Measurements from ENCODE around the gene ULBP1. TPM values are rescaled to one million over a fixed set of nuclear protein-coding genes. Genes with fewer than 3 reads are reported as not detected.
A peak's percentile ranks its signal among the peaks of the same experiment; 100 is the strongest.
"Not testable (repeated sequence)": the region's sequence is repeated elsewhere in the genome, so short reads cannot be mapped to it uniquely, and the experiment has no call there.

ULBP1 gene
- 1 to 10 TPM; 2.6 to 2.8 TPM for total RNA-seq

- peak within 1 kb of the TSS; percentile 78 for H3K27ac Mint-ChIP-seq
- peaks cover 19% of the 10 kb centered on the region for H3K4me1 Mint-ChIP-seq (ENCODE audit: low read depth)
- no peaks in the 10 kb centered on the region for H3K9me3 Mint-ChIP-seq
- CTCF ChIA-PET = interaction anchor here (0.5 kb wide), 1 partner anchor 938 kb away, joined by 5 read pairs; no protein-coding TSS in a partner anchor
- peak; percentile 93 for DNase-seq
- intact Hi-C loops (cut with micrococcal nuclease) = loop anchor here (1.0 kb wide), 6 partner anchors 22 to 217 kb away; partner anchors contain the start of gene NUP43
- H3K36me3 Mint-ChIP-seq (ENCODE audit: low read depth) = peaks cover 5% of the 10 kb centered on the region
- H3K4me3 Mint-ChIP-seq = peak within 1 kb of the TSS; percentile 90
- H3K27me3 Mint-ChIP-seq (ENCODE audit: low read depth) = peaks cover 63% of the 10 kb centered on the region
These were observed at the start of gene ULBP1 for GRCh38 chr6:149963462-149964307. TSS of gene ULBP1 (plus strand) at chr6:149963943. CDS start at chr6:149964050, 107 bp downstream.

- H3K36me3 Mint-ChIP-seq (ENCODE audit: low read depth) = no peaks in the 10 kb centered on the region
- no peak overlapping the region for H3K4me3 Mint-ChIP-seq
- CTCF ChIA-PET = no interaction called here
- no peak overlapping the region for H3K27ac Mint-ChIP-seq
- no peaks in the 10 kb centered on the region for H3K4me1 Mint-ChIP-seq (ENCODE audit: low read depth)
- no peak for DNase-seq
- intact Hi-C loops (cut with micrococcal nuclease) = no loop called here
- H3K27me3 Mint-ChIP-seq (ENCODE audit: low read depth) = peaks cover 8% of the 10 kb centered on the region
- no peaks in the 10 kb centered on the region for H3K9me3 Mint-ChIP-seq
These were observed 47.5 kb upstream of the ULBP1 start for GRCh38 chr6:149915970-149916865.

- no peak for DNase-seq
- no peak overlapping the region for H3K4me3 Mint-ChIP-seq
- peaks cover 18% of the 10 kb centered on the region for H3K27me3 Mint-ChIP-seq (ENCODE audit: low read depth)
- H3K27ac Mint-ChIP-seq = no peak overlapping the region
- peaks cover 2% of the 10 kb centered on the region for H3K4me1 Mint-ChIP-seq (ENCODE audit: low read depth)
- CTCF ChIA-PET = no interaction called here
- H3K36me3 Mint-ChIP-seq (ENCODE audit: low read depth) = no peaks in the 10 kb centered on the region
- intact Hi-C loops (cut with micrococcal nuclease) = no loop called here
- no peaks in the 10 kb centered on the region for H3K9me3 Mint-ChIP-seq
These were observed 46.1 kb upstream of the ULBP1 start for GRCh38 chr6:149917679-149918078.

- no peak overlapping the region for H3K4me3 Mint-ChIP-seq
- H3K27me3 Mint-ChIP-seq (ENCODE audit: low read depth) = peaks cover 24% of the 10 kb centered on the region
- CTCF ChIA-PET = interaction anchor here (0.6 kb wide), 1 partner anchor 14 kb away, joined by 6 read pairs; no protein-coding TSS in a partner anchor
- H3K36me3 Mint-ChIP-seq (ENCODE audit: low read depth) = no peaks in the 10 kb centered on the region
- DNase-seq = no peak
- peaks cover 8% of the 10 kb centered on the region for H3K4me1 Mint-ChIP-seq (ENCODE audit: low read depth)
- H3K27ac Mint-ChIP-seq = no peak overlapping the region
- intact Hi-C loops (cut with micrococcal nuclease) = no loop called here
- no peaks in the 10 kb centered on the region for H3K9me3 Mint-ChIP-seq
These were observed 45.4 kb upstream of the ULBP1 start for GRCh38 chr6:149918151-149918905.

GRCh38 chr6:149919126-149919833, 44.5 kb upstream of the ULBP1 start:
- H3K4me3 Mint-ChIP-seq; CTCF ChIA-PET; H3K27ac Mint-ChIP-seq; H3K9me3 Mint-ChIP-seq; DNase-seq; H3K36me3 Mint-ChIP-seq (ENCODE audit: low read depth); intact Hi-C loops (cut with micrococcal nuclease); H3K4me1 Mint-ChIP-seq (ENCODE audit: low read depth): not testable (repeated sequence)
- peaks cover 31% of the 10 kb centered on the region for H3K27me3 Mint-ChIP-seq (ENCODE audit: low read depth)

GRCh38 chr6:149919834-149920225, 43.9 kb upstream of the ULBP1 start:
- no peak overlapping the region for H3K4me3 Mint-ChIP-seq

GRCh38 chr6:149921361-149921760, 42.4 kb upstream of the ULBP1 start:
- Mint-ChIP-seq H3K9me3 (no peaks in the 10 kb centered on the region), H3K4me3 (no peak overlapping the region), H3K36me3 (ENCODE audit: low read depth) (no peaks in the 10 kb centered on the region), H3K4me1 (ENCODE audit: low read depth) (peaks cover 15% of the 10 kb centered on the region), H3K27me3 (ENCODE audit: low read depth) (peaks cover 48% of the 10 kb centered on the region), H3K27ac (no peak overlapping the region)
- CTCF ChIA-PET = interaction anchor here (0.5 kb wide), 1 partner anchor 43 kb away, joined by 3 read pairs; no protein-coding TSS in a partner anchor
- intact Hi-C loops (cut with micrococcal nuclease) = loop anchor here (10.0 kb wide), 1 partner anchor 277 kb away; the partner anchor contains the start of gene KATNA1
- no peak for DNase-seq

More at GRCh38 chr6:149919834-149920225, 43.9 kb upstream of the ULBP1 start:
- intact Hi-C loops (cut with micrococcal nuclease) = loop anchor here (10.0 kb wide), 1 partner anchor 275 kb away; the partner anchor contains the start of gene KATNA1
- Mint-ChIP-seq H3K27me3 (ENCODE audit: low read depth) (peaks cover 36% of the 10 kb centered on the region), H3K36me3 (ENCODE audit: low read depth) (no peaks in the 10 kb centered on the region), H3K4me1 (ENCODE audit: low read depth) (peaks cover 8% of the 10 kb centered on the region), H3K9me3 (no peaks in the 10 kb centered on the region), H3K27ac (no peak overlapping the region)
- no peak for DNase-seq
- CTCF ChIA-PET = no interaction called here

GRCh38 chr6:149922091-149922490, 41.7 kb upstream of the ULBP1 start:
- H3K36me3 Mint-ChIP-seq (ENCODE audit: low read depth); H3K9me3 Mint-ChIP-seq; H3K27ac Mint-ChIP-seq; H3K4me3 Mint-ChIP-seq; DNase-seq: not testable (repeated sequence)
- CTCF ChIA-PET = interaction anchor here (1.1 to 1.2 kb wide), 2 partner anchors 86 to 88 kb away, joined by 3 to 4 read pairs; no protein-coding TSS in a partner anchor
- H3K27me3 Mint-ChIP-seq (ENCODE audit: low read depth) = peaks cover 48% of the 10 kb centered on the region
- H3K4me1 Mint-ChIP-seq (ENCODE audit: low read depth) = peaks cover 15% of the 10 kb centered on the region
- intact Hi-C loops (cut with micrococcal nuclease) = loop anchor here (2.0 to 10.0 kb wide), 3 partner anchors 203 to 357 kb away; partner anchors contain the start of genes KATNA1 and LATS1

GRCh38 chr6:149922642-149923326, 41.0 kb upstream of the ULBP1 start, which contains the start of gene RAET1G:
TSS of gene RAET1G (minus strand) at chr6:149923121. CDS start at chr6:149923010, 111 bp downstream.
- Mint-ChIP-seq H3K9me3 (no peaks in the 10 kb centered on the region), H3K4me1 (ENCODE audit: low read depth) (peaks cover 15% of the 10 kb centered on the region), H3K4me3 (peak within 1 kb of the TSS; percentile 76), H3K36me3 (ENCODE audit: low read depth) (no peaks in the 10 kb centered on the region), H3K27ac (no peak within 1 kb of the TSS), H3K27me3 (ENCODE audit: low read depth) (peaks cover 53% of the 10 kb centered on the region)
- DNase-seq = peak; percentile 90
- CTCF ChIA-PET = interaction anchor here (1.1 to 1.2 kb wide), 2 partner anchors 87 to 88 kb away, joined by 3 to 4 read pairs; no protein-coding TSS in a partner anchor
- intact Hi-C loops (cut with micrococcal nuclease) = loop anchor here (1.0 to 10.0 kb wide), 4 partner anchors 58 to 358 kb away; partner anchors contain the start of genes KATNA1, LATS1 and LRP11

GRCh38 chr6:149923327-149923986, 40.3 kb upstream of the ULBP1 start:
- no peaks in the 10 kb centered on the region for H3K36me3 Mint-ChIP-seq (ENCODE audit: low read depth)
- H3K4me1 Mint-ChIP-seq (ENCODE audit: low read depth) = peaks cover 15% of the 10 kb centered on the region
- peak overlapping the region; percentile 76 for H3K4me3 Mint-ChIP-seq
- intact Hi-C loops (cut with micrococcal nuclease) = loop anchor here (1.0 to 10.0 kb wide), 4 partner anchors 59 to 359 kb away; partner anchors contain the start of genes KATNA1, LATS1 and LRP11
- CTCF ChIA-PET = interaction anchor here (0.9 to 2.5 kb wide), 6 partner anchors 23 to 90 kb away, joined by 3 to 19 read pairs (median 7); no protein-coding TSS in a partner anchor
- peaks cover 60% of the 10 kb centered on the region for H3K27me3 Mint-ChIP-seq (ENCODE audit: low read depth)
- H3K9me3 Mint-ChIP-seq = no peaks in the 10 kb centered on the region
- DNase-seq = no peak
- H3K27ac Mint-ChIP-seq = no peak overlapping the region

Data from activated naive CD4-positive, alpha-beta T cell treated with anti-CD3 and anti-CD28 coated beads for 36 hours (primary cell).